Chondrocyte (in vitro differentiated cells): ENCODE data around the gene ATN1. TPM values are rescaled to one million over a fixed set of nuclear protein-coding genes. Genes with fewer than 3 reads are reported as not detected.

Source experiments
- DNase-seq: peaks from one replicate; pipeline ENCODE4 v3.0.0; 2021; ENCODE audit warnings: mixed read lengths, low spot score
- H3K27ac Mint-ChIP-seq: one replicate; pipeline ENCODE4 v1.8.0; 2021; ENCODE audit warnings: mild to moderate bottlenecking, moderate library complexity, mixed read lengths; ENCODE audit not compliant: unreplicated experiment
- H3K27me3 Mint-ChIP-seq: 2 replicates; pipeline ENCODE4 v1.8.0; 2021; ENCODE audit warnings: low read depth, mixed read lengths
- H3K36me3 Mint-ChIP-seq: 2 replicates; pipeline ENCODE4 v1.8.0; 2021; ENCODE audit warnings: low read depth, mixed read lengths
- H3K4me1 Mint-ChIP-seq: 2 replicates; pipeline ENCODE4 v1.8.0; 2021; ENCODE audit warnings: low read depth, mild to moderate bottlenecking, mixed read lengths
- H3K4me3 Mint-ChIP-seq: one replicate; pipeline ENCODE4 v1.8.0; 2021; ENCODE audit warnings: mild to moderate bottlenecking, moderate library complexity, mixed read lengths; ENCODE audit not compliant: unreplicated experiment
- H3K9me3 Mint-ChIP-seq: 2 replicates; pipeline ENCODE4 v1.8.0; 2021; ENCODE audit warnings: low read depth, mixed read lengths
- CTCF ChIP-seq: fragments of 200-600 bp; sonication (generic); IDR thresholded peaks from 2 replicates; pipeline ENCODE4 v1.5.0; 2021; ENCODE audit warnings: antibody characterized with exemption, mild to moderate bottlenecking, moderate library complexity
- total RNA-seq: library from RNA; stranded (reverse); gene quantifications from 3 replicates; pipeline ENCODE4 v1.2.1, GENCODE V29; 2021

The ATN1 gene
- total RNA-seq, 1 donor from 2014 or later: 103 TPM

DNA sequence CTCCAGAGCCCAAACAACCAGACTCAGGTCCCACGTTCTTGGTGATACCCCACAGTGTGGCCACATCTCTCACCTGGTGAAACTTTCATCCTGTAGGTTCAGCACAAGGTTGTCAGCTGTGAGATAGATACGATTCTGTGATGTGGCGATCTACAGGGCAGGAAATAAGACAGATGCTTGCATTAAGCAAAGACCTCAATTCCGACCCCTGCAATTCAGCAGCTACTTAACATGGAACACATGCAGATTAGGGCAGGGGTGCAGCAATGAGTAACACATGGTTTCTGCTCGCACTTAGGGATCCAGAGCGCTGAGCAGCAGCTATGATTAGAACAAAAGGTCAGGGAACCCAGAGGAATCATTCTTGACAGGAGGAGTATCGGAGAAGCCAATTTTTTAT, 38.6 kb downstream of the ATN1 start:
- H3K4me1 Mint-ChIP-seq: peaks cover 28% of the 10 kb centered on the region
- TF ChIP-seq CTCF: no peak
- H3K27me3 Mint-ChIP-seq: no peaks in the 10 kb centered on the region
- no peak overlapping the region for H3K4me3 Mint-ChIP-seq
- DNase-seq: no peak
- no peaks in the 10 kb centered on the region for H3K9me3 Mint-ChIP-seq
- H3K27ac Mint-ChIP-seq: no peak overlapping the region
- peaks cover 15% of the 10 kb centered on the region for H3K36me3 Mint-ChIP-seq

DNA sequence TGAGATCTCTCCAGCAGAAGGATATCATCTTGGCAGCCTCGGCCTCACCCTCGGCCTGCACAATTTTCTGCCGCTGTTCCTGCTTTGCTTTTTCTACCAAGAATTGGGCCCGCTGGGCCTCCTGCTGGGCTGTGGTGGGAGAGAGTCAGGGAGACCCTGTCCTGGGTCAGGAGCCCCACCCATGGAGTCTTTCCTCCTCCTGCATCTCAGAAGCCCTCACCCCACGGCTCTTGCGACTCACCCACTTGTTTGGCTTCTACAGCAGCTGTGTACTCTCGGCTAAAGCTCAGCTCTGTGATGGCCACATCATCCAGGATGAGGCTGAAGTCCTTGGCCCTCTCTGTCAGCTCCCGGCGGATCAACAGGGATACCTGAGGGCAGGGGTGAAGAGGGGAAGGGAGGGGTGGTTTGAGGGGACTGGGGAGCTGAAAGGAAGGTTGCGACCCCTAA, 39.9 kb downstream of the ATN1 start:
- Mint-ChIP-seq H3K36me3 (peaks cover 15% of the 10 kb centered on the region), H3K27me3 (no peaks in the 10 kb centered on the region), H3K4me3 (no peak overlapping the region), H3K27ac (no peak overlapping the region), H3K9me3 (no peaks in the 10 kb centered on the region), H3K4me1 (peaks cover 32% of the 10 kb centered on the region)
- no peak for TF ChIP-seq CTCF
- no peak for DNase-seq

DNA sequence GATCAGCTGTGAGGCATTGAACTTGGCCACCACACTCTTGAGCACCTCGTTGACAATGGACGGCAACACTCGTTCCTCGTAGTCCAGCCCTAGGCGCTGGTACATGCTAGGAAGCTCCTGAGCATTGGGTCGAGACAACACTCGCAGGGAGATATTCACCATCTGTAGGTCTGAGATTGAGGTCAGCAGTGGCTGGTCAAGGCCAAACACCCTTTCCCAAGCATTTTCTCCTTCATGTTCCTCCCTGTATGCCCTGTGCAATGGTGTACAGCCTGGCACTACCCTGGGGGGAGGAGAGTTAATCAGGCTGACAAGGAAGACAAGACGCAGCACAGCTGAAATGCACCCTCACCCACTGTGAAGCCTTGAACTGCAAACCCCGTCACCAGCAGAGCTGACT, 40.7 kb downstream of the ATN1 start:
- Mint-ChIP-seq H3K36me3 (peaks cover 15% of the 10 kb centered on the region), H3K9me3 (no peaks in the 10 kb centered on the region), H3K4me1 (peaks cover 33% of the 10 kb centered on the region), H3K27me3 (no peaks in the 10 kb centered on the region), H3K4me3 (no peak overlapping the region), H3K27ac (no peak overlapping the region)
- TF ChIP-seq CTCF: no peak
- no peak for DNase-seq

GRCh38 chr12:6970096-6970527, 42.4 kb downstream of the ATN1 start:
- Mint-ChIP-seq H3K27me3 (no peaks in the 10 kb centered on the region), H3K4me3 (peak overlapping the region; percentile 100), H3K36me3 (peaks cover 15% of the 10 kb centered on the region), H3K27ac (peak overlapping the region; percentile 100), H3K9me3 (no peaks in the 10 kb centered on the region), H3K4me1 (peaks cover 33% of the 10 kb centered on the region)
- no peak for DNase-seq
- TF ChIP-seq CTCF: no peak

GRCh38 chr12:6974180-6974579, 46.4 kb downstream of the ATN1 start:
- TF ChIP-seq CTCF: no peak
- Mint-ChIP-seq H3K4me1 (peaks cover 26% of the 10 kb centered on the region), H3K36me3 (peaks cover 15% of the 10 kb centered on the region), H3K27ac (no peak overlapping the region), H3K9me3 (no peaks in the 10 kb centered on the region), H3K4me3 (no peak overlapping the region), H3K27me3 (no peaks in the 10 kb centered on the region)
- no peak for DNase-seq
